Dermis blood vessel endothelial cell (primary cell): Measurements from ENCODE around the gene UBTD2. TPM values are rescaled to one million over a fixed set of nuclear protein-coding genes. Genes with fewer than 3 reads are reported as not detected.

Experiments used
- DNase-seq: peaks from one replicate; pipeline ENCODE4 v3.0.0; 2010
- total RNA-seq: library from RNA; depleted of rRNA; stranded (reverse); fragments of >200 nt; gene quantifications from 2 replicates; pipeline ENCODE4 v1.2.3, GENCODE V29; 2014

The UBTD2 gene
- total RNA-seq, 1 donor from 2014 or later, result 29.4 TPM

- no peak for DNase-seq
Observed at GRCh38 chr5:172189693-172190296, 93.8 kb downstream of the UBTD2 start.

- no peak for DNase-seq
Observed at GRCh38 chr5:172188893-172189692, 94.5 kb downstream of the UBTD2 start.

GRCh38 chr5:172188033-172188892 is 95.3 kb downstream of the UBTD2 start, which contains the start of gene STK10:
Gene STK10, minus strand, starts transcription at chr5:172188224. Its CDS starts 182 bp downstream, at chr5:172188042.
- peak; percentile 95 for DNase-seq

- DNase-seq, result peak; percentile 70
Observed at GRCh38 chr5:172187118-172188032, 96.2 kb downstream of the UBTD2 start.

- no peak for DNase-seq
Observed at GRCh38 chr5:172186114-172186695, 97.4 kb downstream of the UBTD2 start.

GRCh38 chr5:172185096-172185461 is 98.5 kb downstream of the UBTD2 start:
- no peak for DNase-seq

GRCh38 chr5:172183881-172184280 is 99.7 kb downstream of the UBTD2 start:
- DNase-seq, result no peak

- DNase-seq, result no peak
Observed at GRCh38 chr5:172182291-172182690, 101.3 kb downstream of the UBTD2 start.

- no peak for DNase-seq
Observed at GRCh38 chr5:172180936-172181335, 102.6 kb downstream of the UBTD2 start.

GRCh38 chr5:172178991-172179989 is 104.3 kb downstream of the UBTD2 start:
- DNase-seq, result peak; percentile 77

GRCh38 chr5:172178301-172178987 is 105.1 kb downstream of the UBTD2 start:
- peak; percentile 39 for DNase-seq

GRCh38 chr5:172177176-172177575 is 106.4 kb downstream of the UBTD2 start:
- DNase-seq, result no peak

GRCh38 chr5:172175263-172175719 is 108.3 kb downstream of the UBTD2 start:
- DNase-seq, result no peak

- no peak for DNase-seq
Observed at GRCh38 chr5:172173564-172174153, 109.9 kb downstream of the UBTD2 start.

- no peak for DNase-seq
Observed at GRCh38 chr5:172172912-172173563, 110.5 kb downstream of the UBTD2 start.

GRCh38 chr5:172171118-172171517 is 112.4 kb downstream of the UBTD2 start:
- DNase-seq, result no peak

- DNase-seq, result no peak
Observed at GRCh38 chr5:172170251-172170701, 113.3 kb downstream of the UBTD2 start.

- no peak for DNase-seq
Observed at GRCh38 chr5:172169216-172169615, 114.3 kb downstream of the UBTD2 start.

- DNase-seq, result no peak
Observed at GRCh38 chr5:172168311-172168710, 115.3 kb downstream of the UBTD2 start.
